ENCODE results near the gene RFT1. TPM values are rescaled to one million over a fixed set of nuclear protein-coding genes. Genes with fewer than 3 reads are reported as not detected.

Gene RFT1, protein sequence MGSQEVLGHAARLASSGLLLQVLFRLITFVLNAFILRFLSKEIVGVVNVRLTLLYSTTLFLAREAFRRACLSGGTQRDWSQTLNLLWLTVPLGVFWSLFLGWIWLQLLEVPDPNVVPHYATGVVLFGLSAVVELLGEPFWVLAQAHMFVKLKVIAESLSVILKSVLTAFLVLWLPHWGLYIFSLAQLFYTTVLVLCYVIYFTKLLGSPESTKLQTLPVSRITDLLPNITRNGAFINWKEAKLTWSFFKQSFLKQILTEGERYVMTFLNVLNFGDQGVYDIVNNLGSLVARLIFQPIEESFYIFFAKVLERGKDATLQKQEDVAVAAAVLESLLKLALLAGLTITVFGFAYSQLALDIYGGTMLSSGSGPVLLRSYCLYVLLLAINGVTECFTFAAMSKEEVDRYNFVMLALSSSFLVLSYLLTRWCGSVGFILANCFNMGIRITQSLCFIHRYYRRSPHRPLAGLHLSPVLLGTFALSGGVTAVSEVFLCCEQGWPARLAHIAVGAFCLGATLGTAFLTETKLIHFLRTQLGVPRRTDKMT
- total RNA-seq, result 7.8 and 18.2 TPM in 2 replicates

GRCh38 chr3:53130179-53131061 is at the start of gene RFT1:
RFT1 (minus strand) TSS chr3:53130435; CDS start chr3:53130400, 35 bp downstream.

GRCh38 chr3:53160660-53161449 is 30.6 kb upstream of the RFT1 start, which contains the start of gene PRKCD:
PRKCD (plus strand) TSS chr3:53161209; CDS start chr3:53178423, 17,214 bp downstream.

DNA sequence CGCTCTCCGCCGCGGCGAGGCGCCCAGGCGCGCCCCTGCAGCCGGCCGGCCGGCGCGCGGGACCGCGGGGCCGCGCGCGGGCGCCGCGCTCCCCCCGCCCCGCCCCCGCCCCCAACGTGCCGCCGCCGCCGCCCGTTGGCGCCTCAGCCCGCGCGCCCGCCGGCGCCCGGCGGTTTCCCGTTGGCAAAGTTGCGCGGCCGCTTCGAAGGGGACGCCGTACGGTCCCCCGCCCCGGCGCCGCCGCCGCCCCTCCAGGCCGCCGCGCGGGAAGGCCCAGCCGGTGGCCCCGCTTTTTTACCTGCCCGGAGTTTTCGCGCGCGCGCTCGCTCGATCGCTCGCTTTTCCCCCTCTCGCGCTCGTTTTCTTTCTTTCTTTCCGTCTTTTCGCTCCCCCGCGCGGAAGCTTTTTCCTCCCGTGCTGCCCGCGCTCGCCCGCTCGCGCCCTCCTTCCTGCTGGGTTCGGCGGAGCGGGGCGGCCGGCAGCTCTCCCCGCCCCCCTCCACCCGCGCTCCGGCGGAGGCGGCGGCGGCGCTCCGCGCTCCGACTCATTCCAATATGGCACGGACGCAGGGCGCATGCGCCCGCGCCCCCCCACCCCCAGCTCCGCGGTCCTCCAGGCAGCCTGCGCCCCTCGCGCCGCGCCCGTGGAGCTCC is 84.6 kb downstream of the RFT1 start, which contains the start of gene SFMBT1:
Gene SFMBT1 (minus strand): TSS at position 556 of the 653 bp plus-strand sequence. CDS start 76,945 bp downstream, outside the sequence.

Other genes with a start within 250 kb of the RFT1 start
- 12.0 and 16.0 TPM in 2 replicates for gene STIMATE, start 232.9 kb downstream of the RFT1 start, total RNA-seq
- 1.8 and 4.3 TPM in 2 replicates for gene SFMBT1, start 84.4 kb downstream of the RFT1 start, total RNA-seq
- gene PRKCD, start 30.8 kb upstream of the RFT1 start, total RNA-seq, result 2.8 and 6.0 TPM in 2 replicates
- gene TKT, start 125.6 kb upstream of the RFT1 start, total RNA-seq, result 187 and 368 TPM in 2 replicates
- gene DCP1A, start 217.1 kb upstream of the RFT1 start, total RNA-seq, result 6.5 and 16.1 TPM in 2 replicates